Measurements from ENCODE around the gene SARNP.

DNA sequence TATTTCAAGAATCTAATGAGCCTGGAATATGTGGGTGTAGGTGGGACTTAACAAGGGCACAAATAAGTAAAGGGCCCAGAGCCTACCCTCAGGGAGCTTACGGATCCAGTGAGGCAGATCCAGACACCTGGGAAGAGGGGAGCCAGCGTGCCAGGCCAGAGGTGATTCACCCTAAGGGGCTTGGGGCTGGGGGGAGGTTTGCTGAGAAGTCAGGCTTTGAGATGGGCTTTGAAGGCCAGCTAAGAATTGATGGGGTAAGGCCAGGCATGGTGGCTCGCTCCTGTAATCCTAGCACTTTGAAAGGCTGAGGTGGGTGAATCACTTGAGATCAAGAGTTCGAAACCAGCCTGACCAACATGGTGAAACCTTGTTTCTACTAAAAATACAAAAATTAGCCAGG, 25.9 kb upstream of the SARNP start:
- TF ChIP-seq, protein P1, sequence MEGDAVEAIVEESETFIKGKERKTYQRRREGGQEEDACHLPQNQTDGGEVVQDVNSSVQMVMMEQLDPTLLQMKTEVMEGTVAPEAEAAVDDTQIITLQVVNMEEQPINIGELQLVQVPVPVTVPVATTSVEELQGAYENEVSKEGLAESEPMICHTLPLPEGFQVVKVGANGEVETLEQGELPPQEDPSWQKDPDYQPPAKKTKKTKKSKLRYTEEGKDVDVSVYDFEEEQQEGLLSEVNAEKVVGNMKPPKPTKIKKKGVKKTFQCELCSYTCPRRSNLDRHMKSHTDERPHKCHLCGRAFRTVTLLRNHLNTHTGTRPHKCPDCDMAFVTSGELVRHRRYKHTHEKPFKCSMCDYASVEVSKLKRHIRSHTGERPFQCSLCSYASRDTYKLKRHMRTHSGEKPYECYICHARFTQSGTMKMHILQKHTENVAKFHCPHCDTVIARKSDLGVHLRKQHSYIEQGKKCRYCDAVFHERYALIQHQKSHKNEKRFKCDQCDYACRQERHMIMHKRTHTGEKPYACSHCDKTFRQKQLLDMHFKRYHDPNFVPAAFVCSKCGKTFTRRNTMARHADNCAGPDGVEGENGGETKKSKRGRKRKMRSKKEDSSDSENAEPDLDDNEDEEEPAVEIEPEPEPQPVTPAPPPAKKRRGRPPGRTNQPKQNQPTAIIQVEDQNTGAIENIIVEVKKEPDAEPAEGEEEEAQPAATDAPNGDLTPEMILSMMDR (IDR thresholded peaks at IDR 0.05): no peak
- TF ChIP-seq ZNF396 (CRISPR knock-in tag; IDR thresholded peaks at IDR 0.05; ENCODE audit: borderline replicate concordance) (no peak), ZNF219 (CRISPR knock-in tag; IDR thresholded peaks at IDR 0.05; ENCODE audit: borderline replicate concordance) (no peak), FOXJ3 (CRISPR knock-in tag; IDR thresholded peaks at IDR 0.05; ENCODE audit: borderline replicate concordance) (no peak), EMX1 (CRISPR knock-in tag; IDR thresholded peaks at IDR 0.05) (no peak)
- TF ChIP-seq, protein P2, sequence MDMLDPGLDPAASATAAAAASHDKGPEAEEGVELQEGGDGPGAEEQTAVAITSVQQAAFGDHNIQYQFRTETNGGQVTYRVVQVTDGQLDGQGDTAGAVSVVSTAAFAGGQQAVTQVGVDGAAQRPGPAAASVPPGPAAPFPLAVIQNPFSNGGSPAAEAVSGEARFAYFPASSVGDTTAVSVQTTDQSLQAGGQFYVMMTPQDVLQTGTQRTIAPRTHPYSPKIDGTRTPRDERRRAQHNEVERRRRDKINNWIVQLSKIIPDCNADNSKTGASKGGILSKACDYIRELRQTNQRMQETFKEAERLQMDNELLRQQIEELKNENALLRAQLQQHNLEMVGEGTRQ (CRISPR knock-in tag; IDR thresholded peaks at IDR 0.05): no peak
- TF ChIP-seq, protein P3, sequence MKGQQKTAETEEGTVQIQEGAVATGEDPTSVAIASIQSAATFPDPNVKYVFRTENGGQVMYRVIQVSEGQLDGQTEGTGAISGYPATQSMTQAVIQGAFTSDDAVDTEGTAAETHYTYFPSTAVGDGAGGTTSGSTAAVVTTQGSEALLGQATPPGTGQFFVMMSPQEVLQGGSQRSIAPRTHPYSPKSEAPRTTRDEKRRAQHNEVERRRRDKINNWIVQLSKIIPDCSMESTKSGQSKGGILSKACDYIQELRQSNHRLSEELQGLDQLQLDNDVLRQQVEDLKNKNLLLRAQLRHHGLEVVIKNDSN (CRISPR knock-in tag; IDR thresholded peaks at IDR 0.05): no peak

Data from WTC11 (cell line).